ENCODE data around the gene GNG8. TPM values are rescaled to one million over a fixed set of nuclear protein-coding genes. Genes with fewer than 3 reads are reported as not detected.

Gene GNG8
- total and polyA plus RNA-seq, 2 donors (not counting 1 experiment from before 2014, with no cell fraction given) = 6.7 TPM; not detected in 1

GRCh38 chr19:46608581-46609345, 27.2 kb downstream of the GNG8 start:
- TF ChIP-seq CTCF (IDR thresholded peaks at IDR 0.05) = no peak
- TF ChIP-seq EZH2 (IDR thresholded peaks at IDR 0.05; ENCODE audit: borderline replicate concordance, insufficient read depth, low read depth, low read length, poor library complexity, severe bottlenecking) = no peak
- Histone ChIP-seq H3K4me3 (ENCODE audit: control extremely low read depth in 1 of 5, extremely low read depth in 1 of 5, insufficient read depth in 1 of 5, low read depth in 2 of 5, low read length in 4 of 5) (no peak overlapping the region), H3K27me3 (replicated peaks in 1 of 4; ENCODE audit: control extremely low read depth in 1 of 4, control insufficient read depth in 3 of 4, insufficient read depth in 4 of 4, low read length in 3 of 4) (no peaks in the 10 kb centered on the region), H3K79me2 (ENCODE audit: control insufficient read depth, insufficient read depth, low read length) (peaks cover 10% of the 10 kb centered on the region), H3K9me3 (ENCODE audit: control extremely low read depth in 1 of 3, control insufficient read depth in 2 of 3, insufficient read depth in 1 of 3, low read length in 2 of 3) (peaks cover 0 to 7% (median 0%) of the 10 kb centered on the region in 3 donors), H3K4me1 (ENCODE audit: control insufficient read depth in 2 of 2, insufficient read depth in 2 of 2, low read length in 2 of 2) (peaks cover 22 to 25% of the 10 kb centered on the region in 2 donors), H2AFZ (ENCODE audit: insufficient read depth, low read depth, low read length, poor library complexity, severe bottlenecking) (no peak overlapping the region), H3K27ac (ENCODE audit: low read length in 2 of 2) (no peak overlapping the region), H3K36me3 (replicated peaks in 1 of 2; ENCODE audit: control extremely low read depth in 1 of 2, control insufficient read depth in 1 of 2, extremely low read depth in 1 of 2, insufficient read depth in 2 of 2, low read length in 1 of 2) (peaks cover 0 to 53% of the 10 kb centered on the region in 2 experiments), H4K20me1 (ENCODE audit: control insufficient read depth, insufficient read depth, low read length, poor library complexity, severe bottlenecking) (peaks cover 62% of the 10 kb centered on the region), H3K4me2 (replicated peaks; ENCODE audit: low read depth, low read length, poor library complexity, severe bottlenecking) (no peak overlapping the region), H3K9ac (ENCODE audit: low read length) (no peak overlapping the region)
- POLR2A ChIA-PET = no interaction called here
- WGBS (ENCODE audit: insufficient coverage) = 98% methylated on average over 25 of the region's 27 CpGs
- Mint-ChIP-seq H3K9me3 (ENCODE audit: insufficient read depth) (no peaks in the 10 kb centered on the region), H3K27ac (no peak overlapping the region), H3K4me1 (peaks cover 26% of the 10 kb centered on the region), H3K4me3 (no peak overlapping the region), H3K27me3 (no peaks in the 10 kb centered on the region)
- DNase-seq (no peak), ATAC-seq (ENCODE audit: low read depth) (no peak)
- CTCF ChIA-PET = interaction anchor here (16.2 kb wide), 1 partner anchor 53 kb away, joined by 447 read pairs; the partner anchor contains the start of gene DACT3
- intact Hi-C loops (cut with micrococcal nuclease) = no loop called here

GRCh38 chr19:46608178-46608577, 27.8 kb downstream of the GNG8 start:
- no peak overlapping the region for H3K4me3 Mint-ChIP-seq
- Histone ChIP-seq H3K36me3 (replicated peaks in 1 of 2; ENCODE audit: control extremely low read depth in 1 of 2, control insufficient read depth in 1 of 2, extremely low read depth in 1 of 2, insufficient read depth in 2 of 2, low read length in 1 of 2) (peaks cover 0 to 53% of the 10 kb centered on the region in 2 experiments), H3K4me2 (replicated peaks; ENCODE audit: low read depth, low read length, poor library complexity, severe bottlenecking) (no peak overlapping the region), H3K4me3 (ENCODE audit: control extremely low read depth in 1 of 5, extremely low read depth in 1 of 5, insufficient read depth in 1 of 5, low read depth in 2 of 5, low read length in 4 of 5) (no peak overlapping the region), H3K79me2 (ENCODE audit: control insufficient read depth, insufficient read depth, low read length) (peaks cover 16% of the 10 kb centered on the region), H2AFZ (ENCODE audit: insufficient read depth, low read depth, low read length, poor library complexity, severe bottlenecking) (no peak overlapping the region), H3K27me3 (replicated peaks in 1 of 4; ENCODE audit: control extremely low read depth in 1 of 4, control insufficient read depth in 3 of 4, insufficient read depth in 4 of 4, low read length in 3 of 4) (no peaks in the 10 kb centered on the region), H3K9me3 (ENCODE audit: control extremely low read depth in 1 of 3, control insufficient read depth in 2 of 3, insufficient read depth in 1 of 3, low read length in 2 of 3) (peaks cover 0 to 7% (median 0%) of the 10 kb centered on the region in 3 donors), H3K9ac (ENCODE audit: low read length) (no peak overlapping the region), H4K20me1 (ENCODE audit: control insufficient read depth, insufficient read depth, low read length, poor library complexity, severe bottlenecking) (peaks cover 68% of the 10 kb centered on the region), H3K27ac (ENCODE audit: low read length in 2 of 2) (no peak overlapping the region), H3K4me1 (ENCODE audit: control insufficient read depth in 2 of 2, insufficient read depth in 2 of 2, low read length in 2 of 2) (peaks cover 23 to 28% of the 10 kb centered on the region in 2 donors)
- H3K27me3 Mint-ChIP-seq = no peaks in the 10 kb centered on the region
- intact Hi-C loops (cut with micrococcal nuclease) = no loop called here
- ChIA-PET POLR2A (no interaction called here), CTCF (interaction anchor here (16.2 kb wide), 1 partner anchor 54 kb away, joined by 447 read pairs; the partner anchor contains the start of gene DACT3)
- DNase-seq (no peak), ATAC-seq (ENCODE audit: low read depth) (no peak)
- H3K4me1 Mint-ChIP-seq = peaks cover 31% of the 10 kb centered on the region
- TF ChIP-seq CTCF (IDR thresholded peaks at IDR 0.05) (no peak), EZH2 (IDR thresholded peaks at IDR 0.05; ENCODE audit: borderline replicate concordance, insufficient read depth, low read depth, low read length, poor library complexity, severe bottlenecking) (no peak)
- H3K27ac Mint-ChIP-seq = no peak overlapping the region
- no peaks in the 10 kb centered on the region for H3K9me3 Mint-ChIP-seq (ENCODE audit: insufficient read depth)
- WGBS (ENCODE audit: insufficient coverage) = 98% methylated on average over 4 of the region's 9 CpGs

Measured in B cell (primary cell).